OCI-LY7 (cell line): Measurements from ENCODE around the gene MTCH1.

Source experiments
- CTCF ChIP-seq: fragments of 200-600 bp; sonication (generic); conservative IDR thresholded peaks from 2 replicates; pipeline ENCODE4 v1.5.1; 2014; ENCODE audit warnings: mild to moderate bottlenecking, antibody characterized with exemption, low read length, moderate library complexity, mixed read lengths
- EZH2phosphoT487 ChIP-seq: fragments of 200-600 bp; sonication (generic); IDR thresholded peaks from 2 replicates; pipeline ENCODE4 v1.6.1; 2018; ENCODE audit warnings: low read depth, borderline replicate concordance, mild to moderate bottlenecking, mixed run types, antibody characterized with exemption, low read length, moderate library complexity, mixed read lengths

DNA sequence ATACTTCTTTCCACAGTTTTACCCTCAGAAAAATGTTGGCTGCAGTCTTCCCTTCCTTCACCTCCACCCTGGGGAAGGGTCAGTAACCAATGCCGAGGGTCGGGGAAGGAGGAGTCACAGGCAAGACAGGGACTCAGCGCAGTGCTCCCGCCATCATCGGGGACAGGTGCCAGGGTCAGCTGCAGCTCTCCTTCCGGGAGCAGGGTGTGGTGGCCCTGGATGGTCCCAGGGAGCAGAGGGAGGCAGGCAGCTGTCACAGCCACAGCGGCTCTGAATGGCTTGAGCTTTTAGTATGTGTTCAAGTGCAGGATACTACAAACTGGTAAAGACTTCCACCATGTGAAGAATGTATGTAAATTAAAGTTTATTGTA is 57.5 kb downstream of the MTCH1 start:
- TF ChIP-seq CTCF (no peak), EZH2phosphoT487 (no peak)
